Measurements from ENCODE around the gene SLC20A1.

Gene SLC20A1

GRCh38 chr2:112712465-112712864 lies 66.7 kb downstream of the SLC20A1 start:
- no peak for DNase-seq

GRCh38 chr2:112712903-112713584 lies 67.3 kb downstream of the SLC20A1 start:
- DNase-seq, result no peak

Data from hematopoietic multipotent progenitor cell treated with erythropoietin and hydrocortisone succinate and interleukin-3 and kit ligand, for 4 days (in vitro differentiated cells).